HCT116 (cell line): Measurements from ENCODE around the gene DACT1. TPM values are rescaled to one million over a fixed set of nuclear protein-coding genes. Genes with fewer than 3 reads are reported as not detected.

Experiments used
- ATAC-seq: fragments of 200-7000 bp; cut with Tn5 transposase; 2 replicates; pipeline ENCODE4 v1.9.1; 2020; ENCODE audit warnings: mild to moderate bottlenecking, moderate library complexity
- BruUV-seq: library from RNA; stranded (reverse); fragments of 400-500 nt; replicated peaks from 2 replicates; lab custom pipeline; 2021; lab: Mats Ljungman, UMichigan
- CTCF ChIA-PET: fragments of 300-600 bp; sonication (Branson Sonifier 250); formaldehyde crosslinking; loops from one replicate; lab custom pipeline; 2021; ENCODE audit warnings: antibody characterized with exemption; lab: Charles Lee
- POLR2A ChIA-PET: fragments of 300-600, 350-600 bp; sonication (Branson Sonifier 250); formaldehyde crosslinking; loops from one replicate; lab custom pipeline; 2021; ENCODE audit warnings: antibody characterized with exemption; lab: Charles Lee
- RAD21 ChIA-PET, 2 experiments: fragments of 300-600 bp; sonication (Branson Sonifier 250); formaldehyde crosslinking; loops; one replicate each; lab custom pipeline; 2023; ENCODE audit warnings: low total read pairs in 2 of 2; ENCODE audit not compliant: uncharacterized antibody in 2 of 2, unreplicated experiment in 2 of 2, low non-redundant PET in 1 of 2; lab: Charles Lee
- DNase-seq: peaks from one replicate; pipeline ENCODE4 v3.0.0-alpha.2; 2010; ENCODE audit warnings: low read depth, low spot score
- H2AFZ ChIP-seq: fragments of 200-600 bp; shearing (Covaris generic), sonication (generic); 2 replicates; pipeline ENCODE4 v1.6.1; 2017; ENCODE audit warnings: low read depth, mixed run types, mixed read lengths, antibody characterized with exemption, low read length; ENCODE audit not compliant: poor library complexity, severe bottlenecking
- H3K27ac ChIP-seq: 2 replicates; pipeline ENCODE4 v1.5.1; 2012; ENCODE audit warnings: low read depth, low read length
- H3K27me3 ChIP-seq: fragments of 200-600 bp; sonication (generic); 2 replicates; pipeline ENCODE4 v1.6.1; 2016; ENCODE audit warnings: mixed run types, low read length, mixed read lengths; ENCODE audit not compliant: insufficient read depth
- H3K36me3 ChIP-seq, 2 experiments: fragments of 200-500 bp in 1 of 2; fragments of 200-600 bp in 1 of 2; sonication (Bioruptor generic) in 1 of 2; sonication (generic) in 1 of 2; 2 replicates each; pipeline versions ENCODE4 v1.5.1 to v1.6.1; 2014 to 2016; ENCODE audit warnings: low read length in 2 of 2, inconsistent platforms in 1 of 2, mixed read lengths in 1 of 2, mixed run types in 1 of 2; ENCODE audit not compliant: insufficient read depth in 2 of 2, control insufficient read depth in 1 of 2
- H3K4me1 ChIP-seq, 2 experiments: fragments of 200-600 bp in 1 of 2; sonication (generic) in 1 of 2; 2 replicates each; pipeline versions ENCODE4 v1.5.1 to v1.6.1; 2012 to 2017; ENCODE audit warnings: low read length in 2 of 2, inconsistent platforms in 1 of 2, mild to moderate bottlenecking in 1 of 2, mixed read lengths in 1 of 2, mixed run types in 1 of 2, moderate library complexity in 1 of 2; ENCODE audit not compliant: insufficient read depth in 2 of 2, control insufficient read depth in 1 of 2
- H3K4me2 ChIP-seq: fragments of 200-600 bp; sonication (generic); 2 replicates; pipeline ENCODE4 v1.6.1; 2017; ENCODE audit warnings: mixed run types, low read length, mixed read lengths
- H3K4me3 ChIP-seq, 2 experiments: fragments of 200-600 bp in 1 of 2; sonication (generic) in 1 of 2; replicated peaks in 1 of 2; 2 replicates each; pipeline ENCODE4 v1.5.1; 2011 to 2016; ENCODE audit warnings: low read length in 2 of 2, control low read depth in 1 of 2, low read depth in 1 of 2, mild to moderate bottlenecking in 1 of 2, mixed read lengths in 1 of 2, mixed run types in 1 of 2
- H3K79me2 ChIP-seq: fragments of 200-600 bp; sonication (generic); 2 replicates; pipeline ENCODE4 v1.6.1; 2017; ENCODE audit warnings: mild to moderate bottlenecking, mixed run types, low read length, moderate library complexity, mixed read lengths; ENCODE audit not compliant: insufficient read depth
- H3K9ac ChIP-seq: fragments of 200-600 bp; sonication (generic); 2 replicates; pipeline ENCODE4 v1.6.1; 2016; ENCODE audit warnings: low read length, mixed read lengths
- H3K9me2 ChIP-seq: fragments of 200-600 bp; sonication (generic), shearing (Covaris generic); 2 replicates; pipeline ENCODE4 v1.6.1; 2017; ENCODE audit warnings: mixed run types, mild to moderate bottlenecking, moderate library complexity; ENCODE audit not compliant: insufficient read depth
- H3K9me3 ChIP-seq, 2 experiments: fragments of 200-500 bp in 1 of 2; fragments of 200-600 bp in 1 of 2; sonication (Bioruptor generic) in 1 of 2; sonication (generic) in 1 of 2; 2 replicates each; pipeline ENCODE4 v1.6.1; 2014 to 2017; ENCODE audit warnings: low read length in 2 of 2, mixed read lengths in 2 of 2, inconsistent platforms in 1 of 2, low read depth in 1 of 2, mild to moderate bottlenecking in 1 of 2, mixed run types in 1 of 2, moderate library complexity in 1 of 2; ENCODE audit not compliant: control insufficient read depth in 1 of 2, insufficient read depth in 1 of 2
- H4K20me1 ChIP-seq: fragments of 200-600 bp; sonication (generic), shearing (Covaris generic); 2 replicates; pipeline ENCODE4 v1.6.1; 2017; ENCODE audit warnings: mixed run types, mild to moderate bottlenecking, moderate library complexity; ENCODE audit not compliant: insufficient read depth
- ATF3 ChIP-seq: IDR thresholded peaks from 2 replicates; pipeline ENCODE4 v1.6.1; 2012
- CTCF ChIP-seq, 3 experiments: fragments of 200-600 bp in 1 of 3; sonication (generic) in 1 of 3; IDR thresholded peaks in 2 of 3; conservative IDR thresholded peaks in 1 of 3; 2 replicates each; pipeline ENCODE4 v1.5.1; 2012 to 2017; ENCODE audit warnings: low read depth in 2 of 3, low read length in 2 of 3, antibody characterized with exemption in 1 of 3, borderline replicate concordance in 1 of 3, control low read depth in 1 of 3, mild to moderate bottlenecking in 1 of 3, mixed read lengths in 1 of 3, mixed run types in 1 of 3, moderate library complexity in 1 of 3; ENCODE audit not compliant: insufficient read depth in 1 of 3
- EGR1 ChIP-seq: IDR thresholded peaks from 2 replicates; pipeline ENCODE4 v1.6.1; 2012; ENCODE audit warnings: low read depth
- ELF1 ChIP-seq: IDR thresholded peaks from 2 replicates; pipeline ENCODE4 v1.6.1; 2012; ENCODE audit warnings: low read depth, borderline replicate concordance
- EZH2phosphoT487 ChIP-seq: fragments of 200-600 bp; IDR thresholded peaks from 2 replicates; pipeline ENCODE4 v1.6.1; 2018; ENCODE audit warnings: antibody characterized with exemption, borderline replicate concordance
- FOSL1 ChIP-seq: IDR thresholded peaks from 2 replicates; pipeline ENCODE4 v1.6.1; 2012; ENCODE audit warnings: low read depth
- POLR2A ChIP-seq: IDR thresholded peaks from 2 replicates; pipeline ENCODE4 v1.7.0; 2011; ENCODE audit warnings: borderline replicate concordance; ENCODE audit not compliant: insufficient read depth, insufficient read length; ENCODE audit errors: extremely low read depth
- POLR2AphosphoS5 ChIP-seq: IDR thresholded peaks from 2 replicates; pipeline ENCODE4 v1.6.1; 2011; ENCODE audit warnings: mild to moderate bottlenecking, low read depth, low read length, moderate library complexity
- REST ChIP-seq: IDR thresholded peaks from 2 replicates; pipeline ENCODE4 v1.6.1; 2012; ENCODE audit warnings: low read depth
- SIN3A ChIP-seq: IDR thresholded peaks from 2 replicates; pipeline ENCODE4 v1.6.1; 2012; ENCODE audit warnings: low read depth
- SP1 ChIP-seq: IDR thresholded peaks from 2 replicates; pipeline ENCODE4 v1.6.1; 2012; ENCODE audit warnings: low read depth
- TCF7L2 ChIP-seq: IDR thresholded peaks from 2 replicates; pipeline ENCODE4 v1.7.0; 2011; ENCODE audit warnings: borderline replicate concordance, inconsistent platforms; ENCODE audit not compliant: insufficient read depth, insufficient read length; ENCODE audit errors: extremely low read depth
- ZBTB33 ChIP-seq: IDR thresholded peaks from 2 replicates; pipeline ENCODE4 v1.6.1; 2011; ENCODE audit warnings: mild to moderate bottlenecking, low read length, moderate library complexity; ENCODE audit not compliant: insufficient replicate concordance; ENCODE audit errors: extremely low read depth
- intact Hi-C: fragments of 100-400 bp; cut with micrococcal nuclease; formaldehyde crosslinking; loops from 2 replicates; pipeline ENCODE4 v1.10.0; 2022
- total RNA-seq: library from RNA; stranded (reverse); gene quantifications from one replicate; pipeline ENCODE4 v1.2.1, GENCODE V29; 2021; ENCODE audit not compliant: unreplicated experiment

Gene DACT1
- total RNA-seq, 1 experiment from 2014 or later = 1.6 TPM

- no peak for TF ChIP-seq REST
- TF ChIP-seq, all 23 proteins: peak for 0
Observed at GRCh38 chr14:58659061-58659460, 21.3 kb downstream of the DACT1 start (continued).

GRCh38 chr14:58659846-58660245, 22.1 kb downstream of the DACT1 start:
- DNase-seq (no peak), ATAC-seq (no peak)
- Histone ChIP-seq H3K36me3 (no peaks in the 10 kb centered on the region), H3K27ac (no peak overlapping the region), H3K4me1 (no peaks in the 10 kb centered on the region), H3K27me3 (no peaks in the 10 kb centered on the region), H3K9ac (no peak overlapping the region), H3K9me2 (no peaks in the 10 kb centered on the region), H3K4me2 (no peak overlapping the region), H4K20me1 (no peaks in the 10 kb centered on the region), H2AFZ (no peak overlapping the region), H3K9me3 (no peaks in the 10 kb centered on the region), H3K4me3 (no peak overlapping the region), H3K79me2 (no peaks in the 10 kb centered on the region)
- intact Hi-C loops = no loop called here
- ChIA-PET RAD21 (no interaction called here), CTCF (no interaction called here), POLR2A (no interaction called here)
- BruUV-seq = no TSS peak
- no peak for TF ChIP-seq TCF7L2
- no peak for TF ChIP-seq POLR2AphosphoS5
- no peak for TF ChIP-seq SP1
- TF ChIP-seq FOSL1 = no peak
- TF ChIP-seq POLR2A = no peak
- no peak for TF ChIP-seq REST
- no peak for TF ChIP-seq ZBTB33
- no peak for TF ChIP-seq ELF1
- TF ChIP-seq SIN3A = no peak
- no peak for TF ChIP-seq CTCF (IDR thresholded peaks at IDR 0.05 in 2 of 3, conservative IDR thresholded peaks at IDR 0.05 in 1 of 3; ENCODE audit: borderline replicate concordance in 1 of 3, insufficient read depth in 1 of 3, low read depth in 2 of 3, low read length in 2 of 3)
- no peak for TF ChIP-seq EZH2phosphoT487
- TF ChIP-seq ATF3 = no peak
- TF ChIP-seq EGR1 = no peak
